H1 (cell line): ENCODE measurements around the gene NEO1. TPM values are rescaled to one million over a fixed set of nuclear protein-coding genes. Genes with fewer than 3 reads are reported as not detected.

ENCODE experiments used
- CBX8 ChIP-seq: fragments of 300-800, 300-1000 bp; sonication (generic); IDR thresholded peaks from 2 replicates; pipeline ENCODE4 v1.7.1; 2016; ENCODE audit warnings: low read depth, low read length, borderline replicate concordance
- KDM4A ChIP-seq: IDR thresholded peaks from one replicate; pipeline ENCODE4 v1.7.1; 2012; ENCODE audit warnings: low read depth, mild to moderate bottlenecking, moderate library complexity, low read length, inconsistent platforms; ENCODE audit not compliant: severe bottlenecking
- RAD21 ChIP-seq, 2 experiments: IDR thresholded peaks in 1 of 2; conservative IDR thresholded peaks in 1 of 2; 2 replicates each; pipeline ENCODE4 v1.6.1; 2011; ENCODE audit warnings: low read depth in 2 of 2, low read length in 2 of 2, improper control_type of control experiment in 1 of 2, inconsistent platforms in 1 of 2, mild to moderate bottlenecking in 1 of 2, moderate library complexity in 1 of 2
- SP1 ChIP-seq: IDR thresholded peaks from 2 replicates; pipeline ENCODE4 v1.6.1; 2011; ENCODE audit warnings: low read depth, low read length
- SRF ChIP-seq: IDR thresholded peaks from 2 replicates; pipeline ENCODE4 v1.6.1; 2011; ENCODE audit warnings: mild to moderate bottlenecking, low read depth, low read length, moderate library complexity
- TAF1 ChIP-seq: IDR thresholded peaks from 2 replicates; pipeline ENCODE4 v1.6.1; 2011; ENCODE audit warnings: mild to moderate bottlenecking, low read depth, low read length
- TAF7 ChIP-seq: optimal IDR thresholded peaks from 2 replicates; pipeline ENCODE3; 2011; ENCODE audit warnings: low read depth, mild to moderate bottlenecking, inconsistent platforms, low read length, moderate library complexity, borderline replicate concordance
- TBP ChIP-seq: IDR thresholded peaks from 2 replicates; pipeline ENCODE4 v1.6.1; 2011; ENCODE audit warnings: low read depth, low read length, improper control_type of control experiment
- YY1 ChIP-seq: IDR thresholded peaks from 2 replicates; pipeline ENCODE4 v1.6.1; 2011; ENCODE audit warnings: low read depth, mild to moderate bottlenecking, low read length
- polyA plus RNA-seq, 7 experiments: library from polyadenylated mRNA; depleted of rRNA in 3 of 7; stranded (reverse) in 5 of 7; unstranded in 2 of 7; fragments of >200 nt in 5 of 7; fragments of 200-250 nt in 2 of 7; gene quantifications; 1 replicate in 5 of 7; 2 replicates in 1 of 7; 4 replicates in 1 of 7; pipeline versions ENCODE4 v1.2.1 to v1.2.3, GENCODE V29; 2011 to 2013; ENCODE audit warnings: missing spikeins in 2 of 7, mixed read lengths in 2 of 7
- total RNA-seq: library from RNA; stranded (reverse); fragmentation: NEBNext Ultra II Directional; extraction: Animal tissue kit (Norgen Biotek cat#: 25700); gene quantifications from 2 replicates; pipeline ENCODE4 v1.2.1, GENCODE V29; 2021
- TF ChIP-seq, protein P1 (sequence below): IDR thresholded peaks from 2 replicates; pipeline ENCODE4 v1.6.1; 2012; ENCODE audit warnings: inconsistent platforms
- TF ChIP-seq, protein P2 (sequence below): IDR thresholded peaks from 2 replicates; pipeline ENCODE4 v1.6.1; 2011; ENCODE audit warnings: low read depth, mild to moderate bottlenecking, low read length; ENCODE audit not compliant: insufficient read depth
- TF ChIP-seq, protein P3 (sequence below): IDR thresholded peaks from 2 replicates; pipeline ENCODE4 v1.6.1; 2012; ENCODE audit warnings: inconsistent platforms

Gene NEO1
- total and polyA plus RNA-seq, 2 of the 8 experiments (the other 6 are each of a cell fraction or from before 2014, with no cell fraction given): 36.0 to 51.0 TPM

DNA sequence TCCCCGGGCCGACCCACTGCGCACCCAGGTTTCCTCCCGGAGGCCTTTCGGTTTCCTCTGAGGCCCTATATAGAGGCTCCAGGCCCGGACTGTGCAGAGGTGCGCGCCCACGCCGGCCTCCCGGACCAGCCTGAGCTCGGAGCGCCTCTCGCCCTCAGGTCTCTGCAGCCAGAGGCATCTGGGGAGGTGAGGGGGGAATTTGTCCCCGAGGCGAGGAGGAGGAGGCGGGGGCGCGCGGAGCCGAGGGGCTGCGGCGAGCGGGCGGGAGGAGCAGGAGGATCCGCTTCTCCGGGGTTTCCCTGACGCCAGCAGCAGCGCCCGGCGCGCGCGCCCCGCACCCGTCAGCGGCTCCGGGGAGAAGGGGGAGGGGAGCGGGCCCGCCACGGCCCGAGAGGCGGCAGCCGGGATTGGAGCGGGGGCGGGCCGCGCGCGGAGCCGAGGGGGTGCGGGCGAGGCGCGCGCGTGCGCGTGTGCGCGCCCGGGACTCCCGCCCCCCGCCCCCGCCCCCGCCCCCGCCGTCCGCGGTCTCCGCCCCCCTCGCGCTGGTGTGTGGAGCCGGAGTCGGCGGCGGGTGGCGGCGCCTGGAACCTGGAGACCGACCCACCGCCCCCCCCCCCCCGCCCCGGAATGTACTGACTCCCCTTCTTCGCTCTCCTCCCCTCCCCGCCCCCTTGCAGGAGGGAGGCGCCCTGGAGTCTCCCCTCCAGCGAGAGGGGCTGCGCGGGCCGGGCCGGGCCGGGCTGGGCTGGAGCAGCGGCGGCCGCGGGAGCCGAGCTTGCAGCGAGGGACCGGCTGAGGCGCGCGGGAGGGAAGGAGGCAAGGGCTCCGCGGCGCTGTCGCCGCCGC is at the start of gene NEO1 (continued):
- TF ChIP-seq KDM4A (peak; percentile 71), CBX8 (no peak), TBP (peak; percentile 54; the same call in 1 of the 2 replicates), TAF1 (peak; percentile 73), TAF7 (peak; percentile 48), SP1 (peak; percentile 57), RAD21 (IDR thresholded peaks at IDR 0.05 in 1 of 2, conservative IDR thresholded peaks at IDR 0.05 in 1 of 2; ENCODE audit: low read depth in 2 of 2, low read length in 2 of 2) (no peak), SRF (no peak), YY1 (0 out of 2 replicates have a peak, but pooled peaks have one; percentile 9)
- TF ChIP-seq, protein P1, sequence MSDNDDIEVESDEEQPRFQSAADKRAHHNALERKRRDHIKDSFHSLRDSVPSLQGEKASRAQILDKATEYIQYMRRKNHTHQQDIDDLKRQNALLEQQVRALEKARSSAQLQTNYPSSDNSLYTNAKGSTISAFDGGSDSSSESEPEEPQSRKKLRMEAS: 0 out of 2 replicates have a peak, but pooled peaks have one; percentile 26
- TF ChIP-seq, protein P2, sequence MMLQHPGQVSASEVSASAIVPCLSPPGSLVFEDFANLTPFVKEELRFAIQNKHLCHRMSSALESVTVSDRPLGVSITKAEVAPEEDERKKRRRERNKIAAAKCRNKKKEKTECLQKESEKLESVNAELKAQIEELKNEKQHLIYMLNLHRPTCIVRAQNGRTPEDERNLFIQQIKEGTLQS: no peak
- TF ChIP-seq, protein P3, sequence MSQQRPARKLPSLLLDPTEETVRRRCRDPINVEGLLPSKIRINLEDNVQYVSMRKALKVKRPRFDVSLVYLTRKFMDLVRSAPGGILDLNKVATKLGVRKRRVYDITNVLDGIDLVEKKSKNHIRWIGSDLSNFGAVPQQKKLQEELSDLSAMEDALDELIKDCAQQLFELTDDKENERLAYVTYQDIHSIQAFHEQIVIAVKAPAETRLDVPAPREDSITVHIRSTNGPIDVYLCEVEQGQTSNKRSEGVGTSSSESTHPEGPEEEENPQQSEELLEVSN: no peak
